Neural progenitor cell (in vitro differentiated cells): ENCODE data around the gene ELL.

Experiments used
- EZH2 ChIP-seq: fragments of 200-600 bp; sonication (generic); IDR thresholded peaks from 2 replicates; pipeline ENCODE4 v1.6.1; 2017; ENCODE audit warnings: antibody characterized with exemption, mild to moderate bottlenecking, moderate library complexity
- EZH2phosphoT487 ChIP-seq: fragments of 200-600 bp; sonication (generic); IDR thresholded peaks from 2 replicates; pipeline ENCODE4 v1.6.1; 2017; ENCODE audit warnings: antibody characterized with exemption
- TF ChIP-seq, protein P1 (sequence below): fragments of 200-600 bp; sonication (generic); IDR thresholded peaks from 2 replicates; pipeline ENCODE4 v1.5.1; 2017; ENCODE audit warnings: antibody characterized with exemption, mild to moderate bottlenecking

GRCh38 chr19:18526316-18526715, 4.4 kb upstream of the ELL start:
- TF ChIP-seq EZH2, result no peak
- TF ChIP-seq, protein P1, sequence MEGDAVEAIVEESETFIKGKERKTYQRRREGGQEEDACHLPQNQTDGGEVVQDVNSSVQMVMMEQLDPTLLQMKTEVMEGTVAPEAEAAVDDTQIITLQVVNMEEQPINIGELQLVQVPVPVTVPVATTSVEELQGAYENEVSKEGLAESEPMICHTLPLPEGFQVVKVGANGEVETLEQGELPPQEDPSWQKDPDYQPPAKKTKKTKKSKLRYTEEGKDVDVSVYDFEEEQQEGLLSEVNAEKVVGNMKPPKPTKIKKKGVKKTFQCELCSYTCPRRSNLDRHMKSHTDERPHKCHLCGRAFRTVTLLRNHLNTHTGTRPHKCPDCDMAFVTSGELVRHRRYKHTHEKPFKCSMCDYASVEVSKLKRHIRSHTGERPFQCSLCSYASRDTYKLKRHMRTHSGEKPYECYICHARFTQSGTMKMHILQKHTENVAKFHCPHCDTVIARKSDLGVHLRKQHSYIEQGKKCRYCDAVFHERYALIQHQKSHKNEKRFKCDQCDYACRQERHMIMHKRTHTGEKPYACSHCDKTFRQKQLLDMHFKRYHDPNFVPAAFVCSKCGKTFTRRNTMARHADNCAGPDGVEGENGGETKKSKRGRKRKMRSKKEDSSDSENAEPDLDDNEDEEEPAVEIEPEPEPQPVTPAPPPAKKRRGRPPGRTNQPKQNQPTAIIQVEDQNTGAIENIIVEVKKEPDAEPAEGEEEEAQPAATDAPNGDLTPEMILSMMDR, result no peak
- no peak for TF ChIP-seq EZH2phosphoT487
